ENCODE measurements around the gene LRFN2. TPM values are rescaled to one million over a fixed set of nuclear protein-coding genes. Genes with fewer than 3 reads are reported as not detected.

The LRFN2 gene
- total RNA-seq, 2 donors from 2014 or later = 0.20 TPM; not detected in 1

DNA sequence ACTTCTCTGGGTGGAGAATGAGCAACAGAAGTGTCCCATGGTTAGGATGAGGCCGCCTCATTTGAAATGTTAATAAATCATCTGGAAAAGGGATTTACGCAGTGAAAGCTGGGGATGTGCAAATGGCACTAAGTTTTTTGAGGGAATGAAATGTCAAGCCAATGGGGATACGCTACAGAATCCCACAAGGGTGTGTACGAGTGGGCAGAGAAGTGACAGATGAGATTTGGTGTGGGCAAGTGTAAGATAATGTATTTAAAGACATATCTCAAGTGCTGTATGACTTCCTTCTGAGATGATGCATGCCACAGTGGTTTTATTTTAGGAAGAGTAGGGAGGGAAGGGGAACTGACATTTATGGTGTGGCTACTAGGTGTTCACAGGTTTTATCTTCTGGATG is 100.6 kb downstream of the LRFN2 start:
- Mint-ChIP-seq H3K27ac (no peak overlapping the region), H3K4me1 (peaks cover 3% of the 10 kb centered on the region), H3K4me3 (no peak overlapping the region), H3K27me3 (peaks cover 51% of the 10 kb centered on the region), H3K36me3 (ENCODE audit: low read depth) (peaks cover 4% of the 10 kb centered on the region)
- no peak for ATAC-seq
- no peak for DNase-seq
- H3K9me3 ChIP-seq (ENCODE audit: control insufficient read depth, low read length, poor library complexity, severe bottlenecking) = no peaks in the 10 kb centered on the region

DNA sequence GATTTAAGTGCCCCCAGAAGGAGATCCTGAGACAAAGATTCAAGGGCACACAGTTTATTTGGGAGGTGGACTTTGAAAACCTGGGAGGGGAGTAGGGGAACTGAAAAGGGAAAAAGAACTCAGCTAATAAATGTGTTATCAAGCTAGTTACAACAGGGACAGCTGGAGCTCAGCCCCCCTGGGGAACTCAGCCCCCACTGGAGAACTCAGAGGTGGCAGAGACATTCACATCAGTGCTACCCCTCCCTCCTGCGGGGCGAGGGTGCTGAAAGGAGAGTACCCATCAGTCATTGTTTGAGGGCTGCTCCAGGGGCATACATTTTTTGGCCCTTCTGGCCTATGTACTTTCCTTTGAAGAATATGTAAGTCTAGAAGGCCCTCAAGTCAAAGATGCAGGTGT is 101.4 kb downstream of the LRFN2 start:
- DNase-seq = no peak
- Mint-ChIP-seq H3K36me3 (ENCODE audit: low read depth) (peaks cover 4% of the 10 kb centered on the region), H3K4me1 (peaks cover 3% of the 10 kb centered on the region), H3K4me3 (no peak overlapping the region), H3K27me3 (peaks cover 51% of the 10 kb centered on the region), H3K27ac (no peak overlapping the region)
- H3K9me3 ChIP-seq (ENCODE audit: control insufficient read depth, low read length, poor library complexity, severe bottlenecking) = no peaks in the 10 kb centered on the region
- no peak for ATAC-seq

DNA sequence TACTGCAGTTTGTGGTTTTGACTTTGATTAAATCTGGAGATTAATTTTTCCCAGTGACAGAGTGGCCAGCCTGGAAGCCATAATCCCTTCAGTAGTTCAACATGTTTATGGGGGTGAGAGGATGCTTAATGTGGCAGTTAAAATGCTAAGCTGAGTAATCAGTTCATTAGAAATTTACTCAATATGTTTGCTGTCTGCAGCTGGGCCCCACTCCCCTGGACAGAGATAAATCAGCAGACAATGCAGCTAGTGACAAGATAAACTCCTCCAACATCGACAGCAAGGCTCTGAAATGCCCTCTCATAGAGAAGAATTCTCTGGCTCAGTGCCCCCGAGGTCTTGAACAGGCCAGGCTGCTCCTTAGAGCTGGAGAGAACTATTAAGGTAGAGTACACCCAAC is 101.9 kb downstream of the LRFN2 start:
- H3K36me3 Mint-ChIP-seq (ENCODE audit: low read depth) = peaks cover 4% of the 10 kb centered on the region
- peaks cover 51% of the 10 kb centered on the region for H3K27me3 Mint-ChIP-seq
- peaks cover 3% of the 10 kb centered on the region for H3K4me1 Mint-ChIP-seq
- no peak overlapping the region for H3K27ac Mint-ChIP-seq
- no peak overlapping the region for H3K4me3 Mint-ChIP-seq
- DNase-seq = no peak
- ATAC-seq = no peak
- no peaks in the 10 kb centered on the region for H3K9me3 ChIP-seq (ENCODE audit: control insufficient read depth, low read length, poor library complexity, severe bottlenecking)

DNA sequence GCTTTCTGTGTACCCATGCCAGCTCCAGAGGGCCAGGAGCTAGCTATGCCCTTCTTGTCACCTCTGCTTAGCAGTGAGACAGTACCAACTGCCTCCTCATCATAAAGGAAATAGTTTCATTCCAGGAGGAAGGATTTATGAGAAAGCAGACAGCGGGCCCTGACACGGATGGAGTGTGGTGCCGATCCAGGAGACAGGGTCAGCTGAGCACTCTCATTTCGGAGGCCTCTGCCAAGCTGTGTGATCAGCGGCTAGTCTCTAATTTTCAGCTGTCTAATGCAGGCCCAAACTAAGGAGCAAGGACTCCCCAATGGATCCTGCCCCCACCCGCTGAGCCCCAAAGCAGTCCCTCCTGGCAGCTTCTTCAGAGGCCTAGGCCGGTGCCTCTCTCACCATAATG is 103.1 kb downstream of the LRFN2 start:
- peaks cover 3% of the 10 kb centered on the region for H3K36me3 Mint-ChIP-seq (ENCODE audit: low read depth)
- peaks cover 3% of the 10 kb centered on the region for H3K4me1 Mint-ChIP-seq
- ATAC-seq = no peak
- no peak overlapping the region for H3K27ac Mint-ChIP-seq
- no peaks in the 10 kb centered on the region for H3K9me3 ChIP-seq (ENCODE audit: control insufficient read depth, low read length, poor library complexity, severe bottlenecking)
- H3K4me3 Mint-ChIP-seq = no peak overlapping the region
- H3K27me3 Mint-ChIP-seq = peaks cover 40% of the 10 kb centered on the region
- no peak for DNase-seq

DNA sequence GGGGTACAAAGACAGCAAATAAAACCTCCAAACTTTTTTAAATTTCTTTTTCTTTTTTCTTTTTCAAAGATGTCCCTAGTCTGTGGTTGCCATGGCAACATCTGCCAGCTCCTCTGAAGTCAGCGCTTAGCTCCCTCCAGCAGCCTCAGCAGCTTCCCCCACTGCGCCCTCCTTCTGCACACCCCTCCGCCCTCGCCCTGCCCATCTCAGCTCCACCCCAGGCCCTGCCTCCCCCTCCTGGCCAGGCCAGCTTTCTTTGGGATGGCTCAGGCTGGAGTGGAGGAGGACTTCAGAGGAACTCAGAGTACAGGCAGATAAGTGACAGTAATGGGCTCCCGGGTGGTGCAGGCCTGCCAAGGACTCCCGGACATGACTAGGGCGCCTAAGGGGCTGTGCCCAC is 104.6 kb downstream of the LRFN2 start:
- H3K27me3 Mint-ChIP-seq = peaks cover 42% of the 10 kb centered on the region
- peaks cover 3% of the 10 kb centered on the region for H3K4me1 Mint-ChIP-seq
- peak overlapping the region; percentile 53 for H3K27ac Mint-ChIP-seq
- ATAC-seq (no peak), DNase-seq (no peak)
- no peak overlapping the region for H3K4me3 Mint-ChIP-seq
- peaks cover 2% of the 10 kb centered on the region for H3K36me3 Mint-ChIP-seq (ENCODE audit: low read depth)
- no peaks in the 10 kb centered on the region for H3K9me3 ChIP-seq (ENCODE audit: control insufficient read depth, low read length, poor library complexity, severe bottlenecking)

DNA sequence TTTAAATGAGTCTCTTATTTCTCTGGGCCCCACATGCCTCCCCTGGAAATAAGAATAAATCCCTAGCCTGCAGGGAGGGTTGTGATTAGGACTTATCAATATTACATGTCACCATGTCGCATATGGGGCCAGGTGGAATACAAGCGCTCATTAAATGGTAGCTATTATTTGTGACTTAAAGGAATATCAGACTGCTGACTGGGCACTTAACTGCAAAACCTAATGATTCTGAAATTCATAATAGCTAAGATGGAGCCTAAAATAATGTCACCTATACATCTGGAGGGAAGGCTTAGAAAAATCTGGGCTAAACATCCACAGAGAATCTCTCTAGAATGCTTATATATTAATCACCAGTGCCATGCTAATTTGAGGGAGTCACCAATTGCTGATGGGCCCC is 106.5 kb downstream of the LRFN2 start:
- ATAC-seq (no peak), DNase-seq (no peak)
- Mint-ChIP-seq H3K27me3 (peaks cover 33% of the 10 kb centered on the region), H3K4me1 (peaks cover 5% of the 10 kb centered on the region), H3K27ac (peak overlapping the region; percentile 53), H3K4me3 (no peak overlapping the region), H3K36me3 (ENCODE audit: low read depth) (no peaks in the 10 kb centered on the region)
- H3K9me3 ChIP-seq (ENCODE audit: control insufficient read depth, low read length, poor library complexity, severe bottlenecking) = no peaks in the 10 kb centered on the region

DNA sequence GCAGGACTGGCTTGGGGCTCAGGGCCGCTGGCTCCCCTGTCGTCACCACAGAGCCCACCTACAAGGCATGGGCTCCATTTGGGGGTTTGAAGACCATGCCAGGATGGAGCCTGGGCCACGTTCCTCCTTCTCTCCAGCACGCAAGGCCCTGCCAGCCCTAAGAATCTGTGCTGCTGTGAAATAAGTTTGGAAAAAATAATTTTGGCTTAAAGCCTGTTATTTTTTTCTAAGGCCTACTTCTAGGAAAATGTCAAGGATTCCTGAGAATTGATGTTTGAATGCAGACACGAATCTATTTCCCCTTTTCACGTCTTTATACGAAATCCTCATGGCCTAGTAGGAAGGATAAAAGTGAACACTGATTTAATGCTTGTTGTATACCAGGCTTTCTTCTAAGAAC is 107.5 kb downstream of the LRFN2 start:
- no peak overlapping the region for H3K4me3 Mint-ChIP-seq
- peaks cover 3% of the 10 kb centered on the region for H3K4me1 Mint-ChIP-seq
- H3K27me3 Mint-ChIP-seq = peaks cover 23% of the 10 kb centered on the region
- DNase-seq (no peak), ATAC-seq (no peak)
- H3K9me3 ChIP-seq (ENCODE audit: control insufficient read depth, low read length, poor library complexity, severe bottlenecking) = no peaks in the 10 kb centered on the region
- H3K36me3 Mint-ChIP-seq (ENCODE audit: low read depth) = no peaks in the 10 kb centered on the region
- no peak overlapping the region for H3K27ac Mint-ChIP-seq

DNA sequence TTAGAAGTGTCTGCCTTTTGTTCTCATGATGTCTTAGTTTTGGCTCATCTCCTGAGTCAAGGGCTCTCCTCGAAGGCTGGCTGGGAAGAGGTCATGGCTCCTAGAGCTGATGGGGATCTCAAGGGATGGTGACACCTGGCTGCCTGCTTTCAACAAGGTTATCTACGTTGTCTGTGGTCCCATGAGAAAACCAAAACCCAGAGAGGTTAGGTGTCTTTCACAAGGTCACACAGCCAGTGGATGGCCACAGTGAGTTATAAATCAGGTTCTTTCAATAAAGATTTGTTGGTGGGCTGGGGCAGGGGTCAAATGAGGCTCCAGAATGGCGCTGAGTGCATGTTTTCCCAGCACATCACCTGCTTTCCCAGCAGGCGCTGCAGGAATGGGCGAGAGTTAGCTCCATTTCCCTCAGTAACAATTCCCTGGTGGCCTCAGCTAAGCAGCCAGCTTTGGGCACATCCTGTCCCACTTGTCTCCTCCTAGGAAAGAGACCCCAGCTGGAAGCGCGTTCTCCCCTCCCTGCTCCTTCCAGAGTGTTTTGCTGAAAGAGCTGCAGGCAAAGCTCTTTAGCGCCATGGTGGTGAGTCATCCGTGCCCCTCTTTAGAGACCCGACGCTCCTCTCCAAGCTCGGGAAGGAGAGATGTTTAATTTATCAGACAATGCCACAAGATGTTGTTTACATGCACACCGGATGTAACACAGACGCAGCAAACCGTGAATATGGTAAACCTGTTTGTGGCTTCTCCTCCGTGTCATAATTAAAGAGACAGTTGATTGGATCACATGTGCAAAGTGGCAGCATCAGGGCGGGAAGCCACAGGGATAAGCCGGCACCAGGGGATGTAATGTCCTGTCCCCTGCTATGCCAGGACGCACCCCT is 109.7 kb downstream of the LRFN2 start:
- ATAC-seq = peak; percentile 72
- H3K27me3 Mint-ChIP-seq = peaks cover 22% of the 10 kb centered on the region
- H3K9me3 ChIP-seq (ENCODE audit: control insufficient read depth, low read length, poor library complexity, severe bottlenecking) = no peaks in the 10 kb centered on the region
- DNase-seq = no peak
- H3K36me3 Mint-ChIP-seq (ENCODE audit: low read depth) = no peaks in the 10 kb centered on the region
- H3K4me1 Mint-ChIP-seq = peaks cover 5% of the 10 kb centered on the region
- peak overlapping the region; percentile 31 for H3K4me3 Mint-ChIP-seq
- peak overlapping the region; percentile 87 for H3K27ac Mint-ChIP-seq

DNA sequence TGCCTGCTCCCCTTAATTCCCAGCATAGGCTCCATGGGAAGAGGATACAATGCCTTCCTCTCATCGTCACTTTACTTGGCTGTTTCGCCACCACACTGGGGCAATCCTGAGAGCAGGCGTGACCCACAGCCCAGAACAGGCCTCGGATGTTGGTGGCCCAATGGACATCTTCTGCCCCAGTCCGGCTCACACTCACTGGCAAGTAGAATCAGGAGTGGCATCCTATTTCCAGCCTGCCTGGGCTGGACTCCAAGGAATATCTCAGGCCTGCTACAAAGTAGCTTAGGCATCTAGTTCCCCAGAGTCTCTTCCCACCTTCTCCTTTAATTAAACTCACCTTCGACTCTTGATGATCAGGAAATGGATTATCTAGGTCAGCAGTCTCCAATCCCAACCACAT is 110.5 kb downstream of the LRFN2 start:
- Mint-ChIP-seq H3K4me1 (peaks cover 5% of the 10 kb centered on the region), H3K27me3 (peaks cover 22% of the 10 kb centered on the region), H3K27ac (peak overlapping the region; percentile 87), H3K36me3 (ENCODE audit: low read depth) (no peaks in the 10 kb centered on the region), H3K4me3 (no peak overlapping the region)
- DNase-seq = no peak
- ATAC-seq = no peak
- no peaks in the 10 kb centered on the region for H3K9me3 ChIP-seq (ENCODE audit: control insufficient read depth, low read length, poor library complexity, severe bottlenecking)

DNA sequence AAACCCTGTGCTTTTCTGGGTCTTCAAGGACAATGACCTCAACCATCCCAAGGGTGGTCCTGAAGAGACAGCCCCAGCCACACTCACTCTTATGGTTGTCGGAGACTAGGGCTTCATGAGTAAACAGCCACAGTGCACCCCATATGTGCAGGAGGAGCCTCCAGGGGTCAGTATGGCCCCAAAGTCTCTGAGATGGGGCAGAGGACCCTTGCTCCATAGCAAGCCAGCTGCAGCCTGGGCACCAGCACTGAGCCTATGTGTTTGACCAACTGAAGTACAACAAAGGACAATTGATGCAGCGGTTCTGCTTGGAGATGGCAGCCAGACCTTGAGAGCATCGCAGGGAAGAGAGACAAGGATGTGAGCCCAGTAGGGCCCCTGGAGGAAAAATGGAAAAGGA is 112.2 kb downstream of the LRFN2 start:
- H3K9me3 ChIP-seq (ENCODE audit: control insufficient read depth, low read length, poor library complexity, severe bottlenecking) = no peaks in the 10 kb centered on the region
- Mint-ChIP-seq H3K36me3 (ENCODE audit: low read depth) (no peaks in the 10 kb centered on the region), H3K4me3 (no peak overlapping the region), H3K4me1 (peaks cover 5% of the 10 kb centered on the region), H3K27me3 (peaks cover 26% of the 10 kb centered on the region), H3K27ac (peak overlapping the region; percentile 53)
- DNase-seq (no peak), ATAC-seq (no peak)

DNA sequence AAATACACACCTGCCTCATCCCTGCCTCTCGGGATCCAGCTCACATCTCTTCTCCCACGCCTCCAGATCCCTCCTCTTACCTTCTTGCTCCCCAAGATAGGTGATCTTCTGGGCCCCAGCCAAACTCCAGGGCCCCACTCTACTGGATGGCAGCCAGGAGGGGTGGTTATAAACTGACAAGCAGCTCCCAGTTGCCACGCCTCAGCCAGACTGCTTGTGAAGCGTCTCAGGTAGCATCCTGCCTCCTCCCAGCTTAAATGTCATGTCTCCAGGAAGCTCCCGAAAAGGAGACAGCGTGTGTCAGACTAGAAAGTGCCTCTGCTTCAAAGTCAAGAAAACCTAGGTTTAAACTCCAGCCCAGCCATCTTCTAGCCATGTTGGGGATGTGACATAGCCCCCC is 114.1 kb downstream of the LRFN2 start:
- H3K27me3 Mint-ChIP-seq = peaks cover 22% of the 10 kb centered on the region
- no peak overlapping the region for H3K4me3 Mint-ChIP-seq
- H3K4me1 Mint-ChIP-seq = peaks cover 7% of the 10 kb centered on the region
- no peaks in the 10 kb centered on the region for H3K36me3 Mint-ChIP-seq (ENCODE audit: low read depth)
- no peak overlapping the region for H3K27ac Mint-ChIP-seq
- H3K9me3 ChIP-seq (ENCODE audit: control insufficient read depth, low read length, poor library complexity, severe bottlenecking) = no peaks in the 10 kb centered on the region
- DNase-seq (no peak), ATAC-seq (no peak)

DNA sequence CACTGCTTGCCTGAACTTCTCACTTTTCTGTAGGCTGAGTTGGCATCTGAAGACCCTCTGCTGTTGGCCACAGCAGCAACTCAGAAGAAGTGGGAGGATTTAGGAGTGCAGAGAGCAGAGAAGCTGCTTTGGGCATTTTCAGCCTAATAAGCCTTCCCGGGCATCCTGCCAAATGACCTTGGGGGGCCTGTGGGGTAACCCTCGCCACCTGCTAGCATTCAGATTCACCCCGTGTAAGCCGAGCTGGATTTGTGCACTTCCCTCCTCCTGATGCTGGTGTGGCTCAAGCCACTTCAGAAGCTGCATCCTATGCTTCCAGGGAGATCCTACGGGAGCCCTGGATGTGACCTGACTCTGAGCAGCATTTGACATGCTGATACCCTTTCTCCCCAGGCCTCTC is 114.8 kb downstream of the LRFN2 start:
- Mint-ChIP-seq H3K27ac (no peak overlapping the region), H3K4me1 (peaks cover 7% of the 10 kb centered on the region), H3K36me3 (ENCODE audit: low read depth) (no peaks in the 10 kb centered on the region), H3K4me3 (no peak overlapping the region), H3K27me3 (peaks cover 17% of the 10 kb centered on the region)
- no peaks in the 10 kb centered on the region for H3K9me3 ChIP-seq (ENCODE audit: control insufficient read depth, low read length, poor library complexity, severe bottlenecking)
- ATAC-seq (no peak), DNase-seq (no peak)

DNA sequence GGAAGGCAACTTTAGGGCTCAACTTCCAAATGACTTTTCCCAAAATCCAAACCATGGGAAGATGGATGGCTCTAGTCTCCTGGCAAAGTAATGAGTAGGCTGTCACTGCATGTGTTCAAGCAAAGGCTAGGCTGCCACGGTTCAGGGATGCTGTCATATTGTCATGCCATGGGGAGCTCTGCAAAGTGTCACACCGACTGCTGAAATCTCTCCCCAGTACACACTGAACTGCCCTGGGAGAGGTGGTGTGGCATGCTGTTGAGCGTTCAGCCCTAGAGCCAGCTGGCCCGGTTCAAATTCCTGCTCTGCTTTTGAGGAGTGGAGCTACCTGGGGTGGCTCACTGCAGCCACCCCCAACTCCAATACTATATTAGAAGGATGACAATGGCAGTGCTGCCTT is 115.9 kb downstream of the LRFN2 start:
- no peak overlapping the region for H3K4me3 Mint-ChIP-seq
- no peaks in the 10 kb centered on the region for H3K36me3 Mint-ChIP-seq (ENCODE audit: low read depth)
- H3K4me1 Mint-ChIP-seq = peaks cover 5% of the 10 kb centered on the region
- no peaks in the 10 kb centered on the region for H3K9me3 ChIP-seq (ENCODE audit: control insufficient read depth, low read length, poor library complexity, severe bottlenecking)
- H3K27me3 Mint-ChIP-seq = peaks cover 17% of the 10 kb centered on the region
- ATAC-seq (no peak), DNase-seq (no peak)
- H3K27ac Mint-ChIP-seq = no peak overlapping the region

DNA sequence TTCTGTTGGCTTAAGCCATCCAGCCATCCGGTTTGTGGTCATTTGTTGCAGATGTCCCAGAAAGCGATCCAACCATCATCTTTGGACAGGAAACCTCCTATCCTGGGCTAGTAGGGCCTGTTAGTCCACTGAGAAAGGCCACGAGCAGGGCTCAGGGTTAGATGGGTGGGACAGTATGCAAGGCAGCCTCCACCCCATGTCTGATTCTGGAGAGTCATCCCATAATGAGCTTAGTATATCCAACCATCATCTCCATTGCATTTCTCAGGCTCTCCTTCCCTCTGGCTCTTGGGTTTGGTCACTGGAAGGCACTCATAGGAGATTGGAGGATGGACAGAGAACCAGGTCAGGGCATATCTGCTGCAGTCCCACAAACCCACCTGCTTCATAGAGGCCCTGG is 117.8 kb downstream of the LRFN2 start:
- ATAC-seq (no peak), DNase-seq (no peak)
- no peaks in the 10 kb centered on the region for H3K36me3 Mint-ChIP-seq (ENCODE audit: low read depth)
- no peak overlapping the region for H3K4me3 Mint-ChIP-seq
- peaks cover 5% of the 10 kb centered on the region for H3K4me1 Mint-ChIP-seq
- H3K9me3 ChIP-seq (ENCODE audit: control insufficient read depth, low read length, poor library complexity, severe bottlenecking) = no peaks in the 10 kb centered on the region
- H3K27ac Mint-ChIP-seq = no peak overlapping the region
- H3K27me3 Mint-ChIP-seq = peaks cover 29% of the 10 kb centered on the region

All from T-helper 17 cell (primary cell).